Type B pancreatic cell (in vitro differentiated cells): Measurements from ENCODE around the gene APBA2. TPM values are rescaled to one million over a fixed set of nuclear protein-coding genes. Genes with fewer than 3 reads are reported as not detected.

Experiments used
- DNase-seq: peaks from one replicate; pipeline ENCODE4 v3.0.0; 2021; ENCODE audit warnings: mixed read lengths; ENCODE audit not compliant: unreplicated experiment; ENCODE audit errors: extremely low spot score
- H3K27ac Mint-ChIP-seq: 2 replicates; pipeline ENCODE4 v1.8.0; 2021; ENCODE audit warnings: mild to moderate bottlenecking, mixed read lengths
- H3K27me3 Mint-ChIP-seq: 2 replicates; pipeline ENCODE4 v1.8.0; 2021; ENCODE audit warnings: mixed read lengths
- H3K36me3 Mint-ChIP-seq: 2 replicates; pipeline ENCODE4 v1.8.0; 2021; ENCODE audit warnings: mixed read lengths
- H3K4me1 Mint-ChIP-seq: one replicate; pipeline ENCODE4 v1.8.0; 2021; ENCODE audit warnings: mixed read lengths; ENCODE audit not compliant: unreplicated experiment
- H3K4me3 Mint-ChIP-seq: 2 replicates; pipeline ENCODE4 v1.8.0; 2021; ENCODE audit warnings: mild to moderate bottlenecking, mixed read lengths
- H3K9me3 Mint-ChIP-seq: 2 replicates; pipeline ENCODE4 v1.8.0; 2021; ENCODE audit warnings: mixed read lengths
- total RNA-seq: library from RNA; stranded (reverse); gene quantifications from 2 replicates; pipeline ENCODE4 v1.2.1, GENCODE V29; 2021; ENCODE audit warnings: low replicate concordance
- TF ChIP-seq, protein P1 (sequence below): fragments of 200-600 bp; sonication (generic); conservative IDR thresholded peaks from 2 replicates; pipeline ENCODE4 v1.5.0; 2021; ENCODE audit warnings: antibody characterized with exemption, mild to moderate bottlenecking

The APBA2 gene
- total RNA-seq, 1 donor from 2014 or later = 33.3 TPM

DNA sequence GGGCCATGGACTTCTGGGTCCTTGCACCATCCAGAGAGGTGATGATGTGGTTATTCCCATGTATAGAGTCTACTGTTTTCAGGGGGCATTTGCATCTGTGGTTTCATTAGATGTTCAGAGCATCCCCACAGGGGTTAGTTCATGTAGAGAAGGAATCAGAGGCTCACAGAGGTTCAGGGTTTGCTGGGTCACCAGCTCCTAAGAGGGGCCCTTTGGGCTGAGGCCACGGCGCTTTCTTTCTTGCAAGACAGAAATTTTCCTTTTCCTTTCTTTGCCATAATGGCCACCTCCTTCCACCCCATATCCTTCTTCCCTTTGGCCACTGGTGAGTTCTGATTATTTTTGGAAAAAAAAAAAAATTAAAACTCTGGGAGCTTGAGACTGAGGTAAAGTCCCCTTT lies 62.3 kb downstream of the APBA2 start:
- no peaks in the 10 kb centered on the region for H3K27me3 Mint-ChIP-seq
- TF ChIP-seq, protein P1, sequence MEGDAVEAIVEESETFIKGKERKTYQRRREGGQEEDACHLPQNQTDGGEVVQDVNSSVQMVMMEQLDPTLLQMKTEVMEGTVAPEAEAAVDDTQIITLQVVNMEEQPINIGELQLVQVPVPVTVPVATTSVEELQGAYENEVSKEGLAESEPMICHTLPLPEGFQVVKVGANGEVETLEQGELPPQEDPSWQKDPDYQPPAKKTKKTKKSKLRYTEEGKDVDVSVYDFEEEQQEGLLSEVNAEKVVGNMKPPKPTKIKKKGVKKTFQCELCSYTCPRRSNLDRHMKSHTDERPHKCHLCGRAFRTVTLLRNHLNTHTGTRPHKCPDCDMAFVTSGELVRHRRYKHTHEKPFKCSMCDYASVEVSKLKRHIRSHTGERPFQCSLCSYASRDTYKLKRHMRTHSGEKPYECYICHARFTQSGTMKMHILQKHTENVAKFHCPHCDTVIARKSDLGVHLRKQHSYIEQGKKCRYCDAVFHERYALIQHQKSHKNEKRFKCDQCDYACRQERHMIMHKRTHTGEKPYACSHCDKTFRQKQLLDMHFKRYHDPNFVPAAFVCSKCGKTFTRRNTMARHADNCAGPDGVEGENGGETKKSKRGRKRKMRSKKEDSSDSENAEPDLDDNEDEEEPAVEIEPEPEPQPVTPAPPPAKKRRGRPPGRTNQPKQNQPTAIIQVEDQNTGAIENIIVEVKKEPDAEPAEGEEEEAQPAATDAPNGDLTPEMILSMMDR = no peak
- H3K9me3 Mint-ChIP-seq = no peaks in the 10 kb centered on the region
- peaks cover 8% of the 10 kb centered on the region for H3K4me1 Mint-ChIP-seq
- peaks cover 8% of the 10 kb centered on the region for H3K36me3 Mint-ChIP-seq
- H3K4me3 Mint-ChIP-seq = no peak overlapping the region
- DNase-seq = no peak
- no peak overlapping the region for H3K27ac Mint-ChIP-seq

DNA sequence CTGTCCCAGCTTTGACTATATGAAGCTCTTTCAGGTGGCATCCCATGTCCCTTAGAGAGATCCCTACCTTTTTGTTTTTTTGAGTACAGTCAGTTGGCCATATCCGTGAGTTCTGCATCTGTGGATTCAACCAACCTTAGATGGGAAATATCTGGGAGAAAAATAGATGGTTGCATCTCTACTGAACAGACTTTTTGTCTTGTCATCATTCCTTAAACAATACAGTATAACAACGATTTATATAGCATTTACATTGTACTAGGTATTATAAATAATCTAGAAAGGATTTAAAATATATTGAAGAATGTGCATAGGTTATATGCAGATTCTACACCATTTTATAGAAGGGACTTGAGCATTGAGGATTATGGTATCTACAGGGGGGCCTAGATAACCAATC lies 65.1 kb downstream of the APBA2 start:
- no peak overlapping the region for H3K27ac Mint-ChIP-seq
- no peaks in the 10 kb centered on the region for H3K9me3 Mint-ChIP-seq
- DNase-seq = no peak
- H3K36me3 Mint-ChIP-seq = peaks cover 2% of the 10 kb centered on the region
- no peak overlapping the region for H3K4me3 Mint-ChIP-seq
- H3K27me3 Mint-ChIP-seq = no peaks in the 10 kb centered on the region
- peaks cover 17% of the 10 kb centered on the region for H3K4me1 Mint-ChIP-seq
- TF ChIP-seq, protein P1 = no peak

DNA sequence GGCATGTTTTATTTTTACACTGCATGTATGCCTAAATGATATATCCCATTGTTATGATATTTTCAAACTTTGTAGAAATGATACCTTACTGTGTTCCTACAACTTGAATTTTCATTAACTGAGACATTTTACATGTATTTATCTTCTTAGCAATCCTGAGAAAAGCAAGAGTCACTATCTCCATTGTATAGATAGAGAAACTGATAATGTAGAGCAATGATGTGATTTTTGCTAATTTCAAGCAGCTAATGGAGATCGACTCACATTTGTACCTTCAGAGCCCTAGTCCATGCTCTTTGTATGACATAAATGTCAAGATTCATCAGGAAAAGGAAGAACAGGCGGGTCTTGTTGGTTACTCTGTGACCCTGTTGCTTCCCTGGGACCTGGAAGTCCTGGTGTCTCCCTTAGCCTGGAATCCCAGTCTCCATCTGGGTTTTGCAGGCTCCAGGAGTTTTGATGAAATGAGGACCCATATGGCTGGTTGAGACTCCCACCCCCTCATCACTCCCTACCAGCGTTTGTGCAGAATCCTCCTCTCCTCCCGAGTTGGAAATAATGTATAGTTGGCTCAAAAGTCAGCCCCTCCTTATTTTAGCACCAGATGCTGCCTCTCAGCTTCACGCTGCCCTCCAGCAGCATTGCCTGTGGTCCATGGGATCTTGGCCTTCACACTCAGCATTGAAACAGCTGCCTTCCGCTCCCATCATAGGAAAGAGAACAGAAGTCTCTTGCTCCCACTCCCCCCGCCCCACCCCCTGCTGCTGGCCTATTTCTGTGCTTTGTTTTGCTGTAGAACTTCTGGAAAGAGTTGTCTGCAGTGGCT lies 67.1 kb downstream of the APBA2 start:
- no peak for DNase-seq
- TF ChIP-seq, protein P1 = no peak
- H3K9me3 Mint-ChIP-seq = no peaks in the 10 kb centered on the region
- H3K36me3 Mint-ChIP-seq = no peaks in the 10 kb centered on the region
- H3K4me3 Mint-ChIP-seq = no peak overlapping the region
- no peaks in the 10 kb centered on the region for H3K27me3 Mint-ChIP-seq
- no peak overlapping the region for H3K27ac Mint-ChIP-seq
- peaks cover 17% of the 10 kb centered on the region for H3K4me1 Mint-ChIP-seq

DNA sequence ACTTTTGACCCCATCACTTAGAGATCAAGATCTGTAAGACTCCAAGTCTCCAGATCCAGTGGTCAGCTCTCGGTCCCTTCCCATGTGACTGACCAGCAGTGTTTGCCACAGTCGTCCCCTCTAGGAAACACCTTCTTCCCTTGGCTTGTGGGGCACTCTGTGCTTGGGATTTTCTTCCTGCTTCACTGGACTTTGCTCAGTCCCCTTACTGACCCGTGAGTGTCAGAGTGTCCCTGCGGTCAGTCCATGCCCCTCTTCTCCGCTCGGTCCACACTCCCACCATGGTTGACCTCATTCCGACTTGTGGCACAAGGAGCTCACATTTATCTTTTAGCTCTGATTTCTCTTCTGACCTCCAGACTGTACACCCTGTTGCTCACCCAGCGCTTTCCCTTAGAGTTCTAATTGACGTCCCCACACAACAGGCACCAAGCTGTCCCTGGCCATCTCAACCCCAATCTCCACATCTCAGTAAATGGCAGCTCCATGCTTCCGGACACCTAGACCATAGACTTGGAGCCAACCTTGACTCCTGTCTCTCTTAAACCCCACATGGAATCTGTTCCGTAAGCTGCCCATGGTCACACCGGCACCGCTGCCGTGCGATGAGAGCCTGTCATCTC lies 67.9 kb downstream of the APBA2 start:
- TF ChIP-seq, protein P1 = no peak
- Mint-ChIP-seq H3K27ac (no peak overlapping the region), H3K9me3 (no peaks in the 10 kb centered on the region), H3K4me1 (peaks cover 14% of the 10 kb centered on the region), H3K4me3 (no peak overlapping the region), H3K27me3 (no peaks in the 10 kb centered on the region), H3K36me3 (no peaks in the 10 kb centered on the region)
- no peak for DNase-seq

DNA sequence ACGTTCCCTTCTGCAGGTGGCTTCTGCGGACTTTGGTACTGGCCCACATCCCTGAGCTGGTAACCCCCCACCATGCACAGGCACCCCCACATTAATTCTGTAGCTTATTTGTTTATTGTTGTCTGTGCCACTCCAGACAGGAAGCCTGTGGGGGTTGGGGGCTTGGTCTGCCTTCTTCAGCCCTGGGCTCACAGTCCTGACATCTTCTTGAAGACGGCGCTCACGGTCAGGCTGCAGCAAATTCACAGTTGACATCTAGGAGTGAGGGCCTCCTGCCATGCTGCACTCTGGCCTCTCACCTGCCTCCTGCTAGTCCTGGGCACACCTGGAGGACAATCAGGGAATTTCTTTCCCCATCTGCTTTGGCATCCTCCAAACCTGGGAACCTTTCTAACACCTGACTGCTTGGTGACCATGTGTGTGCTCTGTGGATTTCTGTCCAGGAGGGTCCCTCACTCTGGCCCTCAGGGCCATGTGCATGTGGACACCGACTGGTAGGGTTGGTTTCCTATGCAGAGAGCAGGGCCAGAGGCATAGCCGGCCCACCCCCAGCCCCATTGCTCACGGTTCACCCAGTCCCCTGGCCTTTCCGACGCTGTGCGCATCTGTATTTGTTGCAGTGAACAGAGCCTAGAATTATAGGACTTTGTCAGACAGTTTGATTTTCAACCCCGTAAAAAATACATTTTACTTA lies 68.8 kb downstream of the APBA2 start:
- Mint-ChIP-seq H3K36me3 (no peaks in the 10 kb centered on the region), H3K4me3 (peak overlapping the region; percentile 49), H3K9me3 (no peaks in the 10 kb centered on the region), H3K4me1 (peaks cover 9% of the 10 kb centered on the region), H3K27me3 (no peaks in the 10 kb centered on the region), H3K27ac (no peak overlapping the region)
- no peak for DNase-seq
- TF ChIP-seq, protein P1 = no peak
